Smooth muscle cell of the brain vasculature (primary cell): Measurements from ENCODE around the gene COG1.

Source experiments
- DNase-seq: peaks from one replicate; pipeline ENCODE4 v3.0.0-alpha.2; 2012; ENCODE audit warnings: low read depth, low spot score

The COG1 gene

GRCh38 chr17:73168667-73169066, 24.2 kb upstream of the COG1 start:
- DNase-seq, result no peak

- DNase-seq, result no peak
Measured at GRCh38 chr17:73170324-73170723, 22.5 kb upstream of the COG1 start.

- DNase-seq, result no peak
Measured at GRCh38 chr17:73172252-73172651, 20.6 kb upstream of the COG1 start.

- no peak for DNase-seq
Measured at GRCh38 chr17:73174126-73174525, 18.7 kb upstream of the COG1 start.

GRCh38 chr17:73175962-73176565, 16.8 kb upstream of the COG1 start:
- no peak for DNase-seq

- DNase-seq, result no peak
Measured at GRCh38 chr17:73179387-73179786, 13.5 kb upstream of the COG1 start.

GRCh38 chr17:73179878-73180277, 13.0 kb upstream of the COG1 start:
- DNase-seq, result no peak

- DNase-seq, result no peak
Measured at GRCh38 chr17:73182616-73183310, 10.1 kb upstream of the COG1 start.

- no peak for DNase-seq
Measured at GRCh38 chr17:73184136-73184993, 8.5 kb upstream of the COG1 start.

GRCh38 chr17:73186283-73187050, 6.4 kb upstream of the COG1 start:
- no peak for DNase-seq

GRCh38 chr17:73187203-73187769, 5.6 kb upstream of the COG1 start:
- DNase-seq, result no peak

GRCh38 chr17:73188011-73188410, 4.8 kb upstream of the COG1 start:
- DNase-seq, result no peak

- no peak for DNase-seq
Measured at GRCh38 chr17:73189417-73190099, 3.3 kb upstream of the COG1 start.

- peak; percentile 44 for DNase-seq
Measured at GRCh38 chr17:73191443-73192205, 1.2 kb upstream of the COG1 start.

- no peak for DNase-seq
Measured at GRCh38 chr17:73192206-73192893, 505 bp upstream of the COG1 start.

- no peak for DNase-seq
Measured at GRCh38 chr17:73194514-73195222, 1.8 kb downstream of the COG1 start.

GRCh38 chr17:73196500-73196899, 3.6 kb downstream of the COG1 start:
- DNase-seq, result no peak

GRCh38 chr17:73197161-73197560, 4.3 kb downstream of the COG1 start:
- DNase-seq, result no peak
